Limb (tissue), 2 donors: ENCODE results near the gene HOXB5.

ENCODE experiments used
- DNase-seq, 2 donors: peaks; one replicate each; pipeline ENCODE4 v3.0.0-alpha.2; 2016; ENCODE audit errors: extremely low spot score in 2 of 2

The HOXB5 gene

DNA sequence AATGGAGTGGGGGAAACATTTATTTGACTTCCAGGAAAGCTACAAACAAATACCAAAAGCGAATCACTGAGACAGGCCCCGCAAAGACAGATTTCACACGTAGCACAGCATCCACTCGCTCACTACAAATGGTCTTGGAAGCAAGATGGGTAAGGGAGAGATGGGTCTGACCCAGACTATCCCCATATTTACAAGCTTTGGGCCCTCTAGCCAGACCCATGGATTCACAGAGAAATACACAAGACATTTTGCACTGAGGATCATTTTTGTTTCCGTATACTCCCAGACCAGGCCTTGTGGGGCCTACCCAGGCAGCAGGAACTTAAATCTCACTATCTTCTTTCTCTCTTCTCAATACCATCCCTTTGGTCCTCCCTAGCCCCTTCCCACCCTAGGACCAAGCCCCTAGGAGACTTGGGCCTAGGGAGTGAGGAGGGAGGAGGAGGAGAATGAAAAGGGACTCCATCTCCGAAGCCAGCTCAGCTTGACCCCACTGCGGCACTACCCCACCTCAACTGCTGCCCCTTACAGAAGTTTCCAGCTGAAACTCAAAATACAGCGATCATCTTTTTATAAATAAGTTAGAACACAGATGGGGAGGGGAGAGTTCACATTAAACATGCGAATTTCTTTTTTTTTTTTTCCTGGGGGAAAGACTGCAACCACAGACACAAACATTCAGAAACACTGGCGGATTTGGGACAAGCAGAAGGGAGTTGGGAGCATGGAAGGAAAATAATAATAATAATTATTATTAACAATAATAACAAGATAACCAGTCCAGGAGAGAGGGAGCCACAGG, 2.1 kb downstream of the HOXB5 start:
- no peak for DNase-seq

DNA sequence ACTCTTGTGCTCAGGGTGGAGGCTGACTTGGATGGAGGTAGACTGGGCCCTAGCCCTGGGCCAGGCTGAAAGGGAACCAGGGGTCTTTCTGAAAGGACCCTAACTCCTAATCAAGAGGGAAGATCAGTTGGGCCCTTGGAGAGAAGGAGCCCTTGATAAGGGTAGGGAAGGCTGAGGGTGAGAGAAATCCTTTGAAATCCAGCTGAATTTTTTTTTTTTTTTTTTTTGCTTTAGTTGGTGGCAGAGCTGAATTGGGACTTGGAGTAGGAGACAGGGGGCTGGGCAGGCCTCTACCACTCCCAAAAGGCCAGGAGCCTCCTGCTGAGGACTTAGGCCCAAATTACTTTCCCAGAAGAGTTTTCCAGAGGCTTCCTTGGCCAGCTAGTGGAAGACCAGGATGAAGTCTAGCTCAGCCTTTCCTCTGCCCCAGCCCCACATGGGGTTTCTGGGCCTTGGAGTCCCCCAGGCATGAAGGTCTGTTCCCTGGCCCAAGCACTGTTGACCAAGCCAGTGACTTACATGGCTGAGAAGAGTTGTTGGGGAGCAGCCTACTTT, 2.9 kb downstream of the HOXB5 start:
- no peak for DNase-seq

DNA sequence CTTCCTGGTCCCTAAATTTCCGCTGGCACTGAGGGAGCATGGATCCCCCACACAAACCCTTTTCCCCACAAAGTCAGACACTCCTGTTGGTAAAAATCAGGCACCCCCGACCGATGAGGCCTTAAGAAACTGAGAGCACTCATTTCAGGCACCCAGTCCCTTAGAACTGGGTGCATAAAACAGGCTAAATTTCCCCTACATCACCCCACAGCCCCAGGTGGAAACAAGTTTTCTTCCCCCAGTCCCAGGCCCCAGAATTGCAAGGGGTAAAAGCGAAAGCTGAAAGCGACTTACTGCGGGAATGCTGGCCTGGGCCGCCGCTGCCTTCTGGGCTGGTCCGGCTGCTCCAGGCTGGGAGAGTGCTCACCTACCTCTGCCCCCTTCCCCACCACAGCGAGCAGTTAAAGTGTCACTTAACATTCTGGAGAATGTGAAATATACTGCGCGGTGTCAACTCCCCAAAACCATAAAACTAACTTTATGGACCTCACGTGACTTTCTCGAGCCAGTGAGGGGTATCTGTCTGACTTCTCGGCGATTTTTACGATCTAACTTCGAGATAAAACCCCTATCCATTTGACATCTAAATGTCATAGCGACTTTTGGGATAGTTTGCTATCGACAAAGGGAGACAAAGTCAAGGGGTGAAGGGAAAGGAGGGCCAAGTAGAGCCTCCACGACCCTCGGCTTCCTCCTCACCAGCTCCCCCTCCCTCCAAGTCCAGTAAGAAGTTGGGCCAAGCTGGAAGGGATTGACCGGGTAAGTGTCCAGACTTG, 3.6 kb downstream of the HOXB5 start, which contains the start of gene HOXB3:
HOXB3 (minus strand) TSS at position 411 of the 776 bp plus-strand sequence. CDS start 37,767 bp downstream, outside the sequence.
- peak in 1 of 2 donors; percentile 67 for DNase-seq

DNA sequence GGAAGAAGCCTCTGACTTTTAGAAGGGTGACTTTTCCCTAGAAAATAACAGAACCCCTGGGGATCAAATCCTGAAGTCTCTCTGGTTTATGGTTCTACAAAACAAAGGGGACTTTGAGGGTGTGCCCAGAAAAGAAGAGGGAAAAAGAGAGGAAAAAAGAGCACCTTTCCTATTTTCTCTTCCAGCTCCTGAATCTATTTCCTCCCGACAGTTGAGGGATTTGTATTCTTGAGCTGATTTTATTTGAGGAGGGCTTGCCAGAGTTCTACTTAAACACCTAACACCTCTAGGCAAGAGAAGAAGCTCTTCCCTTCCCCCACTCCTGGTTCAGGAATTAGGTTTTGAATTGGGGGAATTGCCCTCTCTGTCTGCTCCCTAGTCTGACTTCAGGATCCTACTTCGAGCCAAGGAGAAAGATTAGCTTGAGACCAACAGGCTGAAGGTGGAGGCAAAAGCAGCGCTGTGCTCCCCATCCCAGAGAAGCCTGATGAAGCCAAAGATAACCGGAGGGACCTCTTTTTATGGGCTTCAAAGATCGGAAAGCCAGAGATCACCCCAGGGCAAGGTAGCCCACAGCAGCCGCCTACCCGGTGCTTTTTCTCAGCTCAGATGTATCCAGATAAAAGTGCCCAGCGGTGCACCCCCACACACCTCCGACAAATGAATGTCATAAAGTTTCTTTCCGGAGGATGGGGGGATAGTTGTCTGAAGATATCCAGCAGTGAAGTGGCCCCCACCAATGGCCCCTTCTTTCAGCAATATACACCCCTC, 4.3 kb downstream of the HOXB5 start:
- DNase-seq = no peak

DNA sequence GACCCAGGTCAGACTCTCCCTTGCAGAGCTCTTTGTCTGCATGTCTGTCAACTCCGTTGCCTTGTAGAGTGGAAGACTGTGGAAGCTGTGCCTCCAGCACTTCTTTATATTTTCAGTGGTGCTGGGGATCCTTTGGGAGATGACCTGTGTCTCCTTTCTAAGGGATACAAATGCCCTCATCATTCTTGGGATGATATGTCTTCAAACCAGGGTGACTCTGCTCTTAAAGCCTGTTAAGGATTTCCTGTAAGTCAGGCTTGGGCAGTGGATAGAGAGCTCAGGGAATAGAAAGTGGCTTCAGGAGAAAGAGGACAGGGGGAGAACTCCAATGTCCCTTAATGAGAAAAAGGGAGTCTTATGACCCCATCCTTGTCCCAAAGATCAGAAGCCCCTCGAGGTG, 5.1 kb downstream of the HOXB5 start:
- no peak for DNase-seq

DNA sequence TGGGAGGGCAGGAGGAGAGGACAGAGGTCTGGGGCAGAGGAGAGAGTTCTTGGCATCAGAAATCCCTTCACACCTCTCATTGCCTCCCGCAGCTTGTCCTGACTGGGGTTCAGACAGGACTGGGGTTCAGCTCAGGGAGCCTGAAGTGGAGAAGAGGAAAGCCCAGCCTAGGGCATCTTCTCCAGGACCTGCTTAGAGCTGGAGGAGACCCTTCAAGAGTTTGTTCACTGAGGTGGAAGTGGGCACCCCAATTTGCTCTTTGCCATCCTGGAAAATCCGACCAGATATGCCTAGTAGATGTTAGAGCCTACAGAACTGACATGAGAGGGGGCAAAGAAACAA, 5.5 kb downstream of the HOXB5 start:
- DNase-seq = no peak

DNA sequence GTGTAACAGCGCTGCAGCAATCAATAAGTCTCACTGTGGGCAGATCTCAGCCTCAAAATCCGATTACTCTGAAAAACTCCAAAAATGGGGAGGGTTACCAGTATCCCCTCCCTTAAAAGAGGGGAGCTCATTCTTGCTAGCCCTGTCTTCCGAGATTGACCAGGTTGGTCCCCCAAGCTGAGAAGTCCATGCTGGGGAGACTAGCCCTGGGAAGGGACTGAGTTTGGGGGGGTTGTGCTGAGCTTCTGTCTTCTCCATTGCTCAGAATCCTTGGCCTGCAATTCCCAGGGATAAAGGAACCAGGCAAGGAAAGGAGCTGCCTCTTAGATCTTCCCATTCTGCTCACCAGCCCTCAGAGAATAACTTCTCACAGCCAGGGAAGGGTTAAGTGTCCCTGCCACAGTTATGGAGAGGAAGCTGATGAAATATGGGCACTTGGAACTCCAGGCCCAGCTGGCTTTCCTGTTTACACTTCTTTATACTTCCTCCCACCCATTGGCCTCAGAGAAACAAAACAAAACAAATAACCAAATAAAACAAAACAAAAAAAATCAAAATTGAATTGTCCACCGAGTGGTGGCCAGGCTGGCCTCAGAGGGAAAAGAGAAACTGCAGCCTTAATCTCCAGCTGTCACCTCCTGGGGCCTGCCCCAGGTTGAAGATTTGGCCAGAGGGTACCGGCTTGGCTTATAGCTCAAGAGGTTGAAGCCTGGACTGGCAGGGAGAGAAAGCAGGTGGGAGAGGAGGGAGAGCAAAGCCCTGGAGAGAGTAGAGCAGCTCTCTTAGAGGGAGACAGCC, 6.1 kb downstream of the HOXB5 start:
- no peak for DNase-seq

DNA sequence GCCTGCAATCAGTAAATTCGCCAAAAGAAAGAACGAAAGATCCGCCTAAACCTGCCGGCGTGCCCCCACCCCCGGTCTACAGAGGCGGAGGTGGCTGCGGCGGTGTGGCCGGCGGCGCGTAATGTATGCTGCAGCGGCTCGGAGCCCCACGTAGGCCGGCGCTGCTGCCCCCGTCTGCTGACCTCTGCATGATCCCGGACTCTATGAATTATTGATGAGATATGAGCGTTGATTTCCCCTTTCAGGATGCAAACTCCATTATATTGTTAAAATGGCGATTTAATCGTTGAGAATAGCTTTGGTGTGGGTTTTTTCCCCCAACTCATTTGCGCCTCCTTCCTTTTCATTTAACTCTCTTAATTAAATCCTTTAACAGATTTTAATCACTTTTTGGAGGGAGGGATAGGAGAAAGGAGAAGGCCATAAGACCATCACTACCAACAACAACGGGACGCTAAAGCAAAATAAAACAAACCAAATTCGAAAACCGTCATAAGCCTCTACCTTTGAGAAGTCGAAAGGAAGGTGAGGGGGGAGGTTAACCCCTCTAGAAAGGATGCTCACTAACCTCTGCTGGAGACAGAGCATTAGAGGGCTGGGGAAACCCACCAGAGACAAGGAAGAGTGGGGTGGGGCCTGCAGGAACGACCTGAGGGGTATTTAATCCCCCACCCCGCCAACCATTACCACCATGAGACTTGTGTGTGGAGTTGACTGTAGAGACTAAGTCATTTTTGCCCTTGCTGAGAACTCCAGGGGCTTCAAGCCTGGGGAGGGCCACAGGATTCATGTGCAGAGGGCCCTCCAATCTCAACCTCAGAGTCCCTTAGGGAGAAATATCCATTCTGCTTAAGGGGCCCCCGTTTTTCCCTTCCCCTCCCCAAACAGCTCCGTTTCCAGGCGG, 7.0 kb downstream of the HOXB5 start:
- peak in 1 of 2 donors; percentile 66 for DNase-seq

DNA sequence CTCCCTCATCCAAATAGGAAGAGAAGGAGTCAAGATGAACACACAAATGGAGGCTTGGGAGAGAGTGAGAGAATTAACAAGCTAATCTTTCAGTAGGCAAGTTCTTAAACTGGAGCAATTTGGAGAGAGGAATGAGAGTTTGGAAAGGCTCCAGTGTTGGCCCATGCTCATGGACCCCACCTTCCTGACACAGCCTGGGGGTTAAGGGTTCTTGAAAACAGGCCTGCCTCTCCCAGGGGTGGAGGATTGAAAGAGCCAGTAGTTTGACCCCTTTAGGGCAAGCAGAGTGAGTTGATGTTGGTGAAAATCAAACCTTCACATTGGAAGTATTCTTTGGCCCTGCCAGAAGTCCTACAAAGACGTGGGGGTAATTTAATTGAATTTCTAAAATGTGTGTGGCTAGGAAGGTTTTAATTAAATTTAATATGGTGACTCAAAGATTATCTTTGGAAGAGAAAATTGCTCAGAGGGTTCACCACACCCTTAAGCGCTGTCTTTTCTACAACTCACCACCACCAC, 9.3 kb downstream of the HOXB5 start:
- no peak for DNase-seq

DNA sequence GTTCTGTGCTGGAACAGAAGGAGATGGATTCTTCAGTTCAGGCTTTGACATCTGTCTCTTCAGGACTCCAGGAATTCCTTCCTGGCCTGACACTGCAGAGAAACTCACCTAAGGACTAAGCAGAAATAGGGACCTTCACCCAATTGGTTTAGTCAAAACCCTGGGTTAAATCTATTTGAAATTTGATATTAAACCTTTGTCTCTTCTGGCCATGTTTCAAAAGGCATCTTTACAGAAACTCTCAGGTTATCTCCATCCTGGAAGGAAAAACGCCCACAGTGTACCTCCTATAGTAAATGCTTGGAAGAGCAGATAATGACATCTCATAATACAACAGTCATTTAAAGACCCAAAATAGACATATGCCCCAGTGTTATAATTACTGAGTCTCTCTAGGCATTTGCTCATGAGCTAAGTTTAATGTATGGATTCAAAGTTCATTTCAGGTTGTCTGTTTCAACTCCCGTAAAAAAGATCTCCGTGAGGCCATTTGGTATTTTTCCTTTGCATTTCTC, 9.8 kb downstream of the HOXB5 start:
- no peak for DNase-seq

DNA sequence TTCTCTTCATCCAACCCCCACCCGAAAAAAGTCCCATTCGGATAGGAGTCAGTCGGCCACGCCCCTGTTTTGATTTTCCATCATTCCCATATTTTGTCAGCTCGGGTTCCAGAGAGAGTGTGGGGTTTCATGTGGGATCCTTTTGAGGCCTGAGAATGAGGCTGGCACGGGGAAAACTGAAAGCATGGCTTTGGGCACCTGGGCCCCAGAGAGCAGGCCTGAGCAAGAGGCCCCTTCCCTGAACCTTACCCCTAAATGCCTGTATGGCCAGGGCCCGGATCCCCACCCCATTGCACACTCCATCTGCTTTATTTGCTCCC, 10.9 kb downstream of the HOXB5 start:
- peak in 1 of 2 donors; percentile 48 for DNase-seq

DNA sequence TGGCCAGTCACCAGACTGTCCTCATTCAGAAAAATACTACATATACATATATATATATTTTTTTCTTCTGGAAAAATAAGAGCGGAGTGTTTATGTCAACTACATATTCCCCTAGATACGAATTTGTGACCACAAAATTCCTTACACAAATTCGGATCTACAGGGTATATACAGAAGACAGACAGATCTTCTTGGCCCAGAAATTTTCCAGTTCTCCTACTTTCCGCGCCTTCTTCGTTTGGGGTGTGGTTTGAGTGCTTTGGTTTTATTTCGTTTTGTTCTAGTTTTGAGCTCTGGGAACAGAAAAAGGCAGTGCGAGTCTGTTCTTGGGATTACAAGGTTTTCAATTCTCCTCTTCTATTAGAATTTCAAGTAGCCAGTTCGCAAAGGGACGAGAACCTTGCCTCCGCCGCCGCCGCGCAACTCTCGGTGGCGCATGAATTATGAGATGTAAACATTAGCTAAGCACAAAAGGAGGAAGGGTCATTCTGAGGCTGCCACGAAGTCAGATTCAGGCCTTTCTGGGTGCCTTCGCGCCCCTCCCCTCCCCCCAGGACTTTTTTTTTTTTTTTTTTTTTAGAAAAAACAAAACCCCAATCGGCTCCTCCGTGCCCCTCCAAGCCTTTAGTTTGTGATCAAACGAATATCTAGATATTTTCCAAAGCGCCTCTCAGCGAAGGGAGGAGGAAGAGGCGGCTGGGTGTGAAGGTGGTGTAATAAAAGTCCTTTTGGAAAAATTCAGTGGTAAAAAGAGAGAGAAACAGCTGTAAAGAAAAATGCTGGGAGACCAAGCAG, 13.6 kb downstream of the HOXB5 start:
- DNase-seq = peak in 1 of 2 donors; percentile 66

DNA sequence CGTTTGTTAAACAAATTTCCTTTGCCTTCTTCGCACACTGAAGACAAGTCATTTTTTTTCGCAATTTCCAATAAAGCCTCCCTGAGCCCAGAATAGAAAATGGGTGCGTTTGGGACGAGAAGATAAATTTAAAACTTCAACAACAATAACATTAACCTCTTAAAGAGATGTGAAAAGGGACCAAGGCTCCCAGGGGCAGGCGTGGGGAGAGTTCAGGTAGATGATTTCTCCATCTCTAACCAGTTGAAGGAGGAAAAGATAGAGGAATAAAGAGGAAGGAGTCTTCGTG, 14.2 kb downstream of the HOXB5 start:
- DNase-seq = no peak

DNA sequence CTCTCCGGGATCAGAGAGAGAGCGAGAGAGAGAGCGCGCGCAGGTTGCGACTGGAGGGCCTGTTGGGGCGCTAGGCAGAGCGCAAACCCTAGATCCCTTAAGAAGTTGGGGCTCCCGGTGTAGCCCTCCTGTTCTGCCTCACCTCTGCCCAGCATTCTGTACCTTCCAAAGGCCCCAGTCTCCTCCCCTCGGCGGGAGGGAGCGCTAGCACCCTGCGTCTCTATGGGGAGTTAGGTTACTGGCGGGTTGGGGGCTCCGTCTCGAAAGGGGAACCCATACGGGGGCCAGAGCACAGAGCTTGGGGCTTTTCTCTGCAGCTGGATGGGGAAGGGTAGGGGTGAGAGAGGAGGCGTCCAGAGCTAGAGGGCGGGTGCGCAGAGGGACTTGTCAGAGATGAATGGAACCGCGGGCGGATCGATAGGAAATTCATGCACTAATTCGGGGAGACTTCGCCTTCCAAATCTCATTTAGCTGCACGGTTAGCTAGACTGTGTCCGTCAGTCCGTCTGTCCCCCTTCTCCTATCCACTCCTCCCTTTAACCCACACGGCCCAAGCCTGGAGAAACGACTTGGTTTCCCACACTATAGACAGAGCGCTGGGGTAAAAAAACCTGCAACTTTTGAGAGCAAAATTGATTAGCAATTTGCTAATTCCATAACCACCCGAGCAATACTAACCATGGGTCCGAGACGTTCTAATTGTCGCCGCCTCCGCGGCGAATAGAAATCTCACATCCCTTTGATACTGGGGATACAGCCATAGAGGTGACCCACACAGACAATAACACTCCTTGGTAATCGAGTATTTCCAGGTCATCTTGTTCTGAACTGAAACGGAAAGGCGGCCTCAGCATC, 14.7 kb downstream of the HOXB5 start:
- DNase-seq = peak in 1 of 2 donors; percentile 44

DNA sequence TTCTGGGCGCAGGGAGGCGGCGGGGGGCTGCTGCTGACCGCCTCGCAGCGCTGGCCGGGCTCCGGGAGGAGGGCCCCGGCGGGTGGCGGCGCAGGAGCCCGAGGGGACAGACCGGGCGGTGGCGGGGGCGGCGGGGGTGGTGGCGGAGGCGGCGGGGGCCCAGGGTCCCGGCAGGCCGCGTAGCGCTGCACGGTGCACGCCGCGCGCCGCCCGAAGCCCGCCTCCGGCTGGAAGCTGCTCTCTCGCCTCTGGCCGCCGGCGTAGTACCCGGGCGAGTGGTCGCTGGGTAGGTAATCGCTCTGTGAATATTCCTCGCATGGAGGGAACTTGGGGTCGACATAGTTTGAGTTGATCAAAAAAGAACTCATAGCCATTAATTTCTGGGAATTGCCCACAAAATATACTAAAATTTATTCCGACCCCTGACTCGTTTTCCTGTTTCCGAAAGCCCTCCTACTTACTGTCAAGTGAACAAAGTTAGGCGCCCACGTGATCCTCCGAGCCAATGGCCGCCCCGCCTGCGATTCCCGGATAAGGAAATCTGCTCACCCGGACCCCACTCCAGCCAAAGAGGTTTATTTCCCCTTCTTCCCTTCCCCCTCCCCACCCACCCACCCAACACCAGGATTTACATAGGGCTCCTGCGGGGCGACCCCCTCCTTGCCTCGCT, 15.5 kb downstream of the HOXB5 start, which contains the start of gene HOXB4:
HOXB4 (minus strand) TSS at position 405 of the 670 bp plus-strand sequence; CDS start at position 374, 31 bp downstream.
- DNase-seq = peak; percentile 80 to 87

DNA sequence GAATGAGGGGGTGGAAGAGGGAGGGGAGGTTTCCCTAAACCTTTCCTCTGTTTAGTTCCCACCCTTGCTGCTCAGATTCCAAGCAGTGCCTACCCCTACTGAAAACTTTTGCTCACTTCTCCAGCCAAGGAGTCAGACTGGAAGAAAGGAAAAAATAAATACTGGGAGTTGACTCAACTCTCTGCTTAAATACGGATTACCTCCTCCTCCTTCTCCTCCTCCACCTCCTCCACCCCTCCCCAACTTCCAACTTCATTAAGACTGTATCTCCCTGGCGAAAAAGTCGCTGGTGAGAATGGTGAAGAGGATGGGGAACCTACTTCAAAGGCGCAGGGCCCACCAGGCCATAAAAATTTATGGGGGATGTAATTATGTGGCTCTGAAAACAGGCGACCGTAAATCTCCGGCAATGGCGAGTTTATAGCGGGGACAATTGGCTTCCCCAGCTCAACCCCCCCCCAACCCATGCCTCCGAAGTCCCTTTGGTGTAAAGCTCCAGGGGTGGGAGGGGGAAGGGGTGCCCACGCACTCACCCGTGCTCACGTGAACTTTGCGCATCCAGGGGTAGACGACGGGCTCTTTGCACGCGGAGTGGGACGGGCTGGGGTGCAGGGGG, 16.1 kb downstream of the HOXB5 start:
- DNase-seq = peak in 1 of 2 donors; percentile 74
